Endodermal cell (in vitro differentiated cells): ENCODE measurements around the gene CLCN5. TPM values are rescaled to one million over a fixed set of nuclear protein-coding genes. Genes with fewer than 3 reads are reported as not detected.

Source experiments
- DNase-seq: peaks from one replicate; pipeline ENCODE4 v3.0.0-alpha.2; 2017
- H3K27ac ChIP-seq: 2 replicates; pipeline ENCODE4 v1.5.1; 2013; ENCODE audit warnings: mild to moderate bottlenecking, low read depth, low read length, moderate library complexity
- H3K27me3 ChIP-seq: 2 replicates; pipeline ENCODE4 v1.6.1; 2013; ENCODE audit warnings: mild to moderate bottlenecking, low read length, moderate library complexity; ENCODE audit not compliant: insufficient read depth, control insufficient read depth, poor library complexity, severe bottlenecking
- H3K36me3 ChIP-seq: 2 replicates; pipeline ENCODE4 v1.7.0; 2013; ENCODE audit warnings: mild to moderate bottlenecking, low read length, moderate library complexity; ENCODE audit not compliant: control insufficient read depth, insufficient read depth
- H3K4me1 ChIP-seq: one replicate; pipeline ENCODE4 v1.7.0; 2013; ENCODE audit warnings: low read length; ENCODE audit not compliant: control insufficient read depth, insufficient read depth
- H3K4me3 ChIP-seq: 2 replicates; pipeline ENCODE4 v1.5.1; 2013; ENCODE audit warnings: mild to moderate bottlenecking, low read length, moderate library complexity
- H3K9ac ChIP-seq: 2 replicates; pipeline ENCODE4 v1.6.1; 2013; ENCODE audit warnings: mild to moderate bottlenecking, low read length, moderate library complexity; ENCODE audit not compliant: poor library complexity, severe bottlenecking; ENCODE audit errors: extremely low read depth
- H3K9me3 ChIP-seq: 2 replicates; pipeline ENCODE4 v1.6.1; 2013; ENCODE audit warnings: mild to moderate bottlenecking, low read length, moderate library complexity; ENCODE audit not compliant: control insufficient read depth
- H3K27ac Mint-ChIP-seq: 2 replicates; pipeline ENCODE4 v1.8.0; 2020; ENCODE audit warnings: mixed read lengths
- H3K27me3 Mint-ChIP-seq: 2 replicates; pipeline ENCODE4 v1.8.0; 2021; ENCODE audit warnings: mild to moderate bottlenecking, mixed read lengths; ENCODE audit not compliant: insufficient read depth
- H3K36me3 Mint-ChIP-seq: 2 replicates; pipeline ENCODE4 v1.8.0; 2020; ENCODE audit warnings: low read depth, mixed read lengths
- H3K4me1 Mint-ChIP-seq: 2 replicates; pipeline ENCODE4 v1.8.0; 2020; ENCODE audit warnings: mixed read lengths
- H3K4me3 Mint-ChIP-seq: 2 replicates; pipeline ENCODE4 v1.8.0; 2020; ENCODE audit warnings: mild to moderate bottlenecking, moderate library complexity, mixed read lengths
- H3K9me3 Mint-ChIP-seq: 2 replicates; pipeline ENCODE4 v1.8.0; 2020; ENCODE audit warnings: mild to moderate bottlenecking, mixed read lengths
- CTCF ChIP-seq: fragments of 200-600 bp; sonication (generic); conservative IDR thresholded peaks from 2 replicates; pipeline ENCODE4 v1.5.0; 2021; ENCODE audit warnings: antibody characterized with exemption, mild to moderate bottlenecking
- WGBS, 2 experiments: methylation state at CpG; one replicate each; pipeline versions ENCODE4 v1.1.5 to v1.1.7; 2013; ENCODE audit warnings: missing lambda C conversion rate in 2 of 2, mixed read lengths in 1 of 2; ENCODE audit not compliant: insufficient coverage in 1 of 2, insufficient read length in 1 of 2; 5-methylcytosine and 5-hydroxymethylcytosine counted together
- total RNA-seq, 2 donors: library from RNA; stranded (reverse); fragmentation: NEBNext Ultra II Directional in 1 of 2; extraction: Animal tissue kit (Norgen Biotek cat#: 25700) in 1 of 2; gene quantifications; 2 replicates in 1 of 2; 3 replicates in 1 of 2; pipeline ENCODE4 v1.2.1, GENCODE V29; 2021

CLCN5 gene
- total RNA-seq, 2 donors from 2014 or later, result 12.9 to 18.9 TPM

- peaks cover 52% of the 10 kb centered on the region for H3K9me3 Mint-ChIP-seq
- H3K4me3 Mint-ChIP-seq, result no peak overlapping the region
- no peaks in the 10 kb centered on the region for H3K27me3 Mint-ChIP-seq
- no peak for DNase-seq
- Histone ChIP-seq H3K4me1 (no peaks in the 10 kb centered on the region), H3K9me3 (no peaks in the 10 kb centered on the region), H3K9ac (peak overlapping the region; percentile 5), H3K27ac (no peak overlapping the region), H3K4me3 (no peak overlapping the region), H3K27me3 (no peaks in the 10 kb centered on the region), H3K36me3 (no peaks in the 10 kb centered on the region)
- H3K36me3 Mint-ChIP-seq, result peaks cover 4% of the 10 kb centered on the region
- no peak for TF ChIP-seq CTCF
- H3K4me1 Mint-ChIP-seq, result peaks cover 13% of the 10 kb centered on the region
- H3K27ac Mint-ChIP-seq, result no peak overlapping the region
Measured at GRCh38 chrX:50035126-50035525, 112.7 kb downstream of the CLCN5 start.

- H3K9ac ChIP-seq, result no peak overlapping the region
- H3K4me1 ChIP-seq, result no peaks in the 10 kb centered on the region
- WGBS, 2 experiments, result 100% methylated on average over 1 of the region's 2 CpGs; no CpG with 5 or more reads in 1 of the 2 experiments
- Mint-ChIP-seq H3K27ac (no peak overlapping the region), H3K36me3 (peaks cover 4% of the 10 kb centered on the region), H3K27me3 (no peaks in the 10 kb centered on the region), H3K4me1 (peaks cover 13% of the 10 kb centered on the region), H3K4me3 (no peak overlapping the region), H3K9me3 (peaks cover 50% of the 10 kb centered on the region)
- no peak for TF ChIP-seq CTCF
- peak overlapping the region; percentile 69 for H3K4me3 ChIP-seq
- DNase-seq, result no peak
- H3K27me3 ChIP-seq, result no peaks in the 10 kb centered on the region
- no peaks in the 10 kb centered on the region for H3K9me3 ChIP-seq
- no peak overlapping the region for H3K27ac ChIP-seq
- H3K36me3 ChIP-seq, result no peaks in the 10 kb centered on the region
Measured at GRCh38 chrX:50036426-50036825, 114.0 kb downstream of the CLCN5 start.

- peaks cover 13% of the 10 kb centered on the region for H3K9me3 ChIP-seq
- H3K27me3 ChIP-seq, result no peaks in the 10 kb centered on the region
- peaks cover 8% of the 10 kb centered on the region for H3K36me3 ChIP-seq
- no peak overlapping the region for H3K27ac Mint-ChIP-seq
- DNase-seq, result no peak
- no peak overlapping the region for H3K9ac ChIP-seq
- peaks cover 5% of the 10 kb centered on the region for H3K36me3 Mint-ChIP-seq
- no peak overlapping the region for H3K4me3 ChIP-seq
- H3K27me3 Mint-ChIP-seq, result no peaks in the 10 kb centered on the region
- H3K4me3 Mint-ChIP-seq, result no peak overlapping the region
- no peak overlapping the region for H3K27ac ChIP-seq
- H3K4me1 ChIP-seq, result no peaks in the 10 kb centered on the region
- peaks cover 42% of the 10 kb centered on the region for H3K9me3 Mint-ChIP-seq
- 95% methylated on average over 3 of the region's 3 CpGs; no CpG with 5 or more reads in 1 of the 2 experiments for WGBS, 2 experiments
- H3K4me1 Mint-ChIP-seq, result peaks cover 12% of the 10 kb centered on the region
- TF ChIP-seq CTCF, result no peak
Measured at GRCh38 chrX:50045823-50046222, 123.4 kb downstream of the CLCN5 start.
